SK-N-SH (cell line): Measurements from ENCODE around the gene YTHDF1. TPM values are rescaled to one million over a fixed set of nuclear protein-coding genes. Genes with fewer than 3 reads are reported as not detected.

Experiments
- CTCF ChIA-PET: fragments of 300-600, 350-600 bp; formaldehyde crosslinking; extraction: SDS; loops from one replicate; lab custom pipeline; 2021; lab: Yijun Ruan, JAX
- POLR2A ChIA-PET: fragments of 350-600 bp; sonication (Branson Sonifier 250); formaldehyde crosslinking; extraction: SDS; loops from one replicate; lab custom pipeline; 2020; ENCODE audit warnings: antibody characterized with exemption, inconsistent platforms; lab: Yijun Ruan, JAX
- DNase-seq: peaks from one replicate; pipeline ENCODE4 v3.0.0; 2012
- H2AFZ ChIP-seq: fragments of 200-600 bp; sonication (generic); 2 replicates; pipeline ENCODE4 v1.8.1; 2016; ENCODE audit warnings: antibody characterized with exemption, mild to moderate bottlenecking, low read depth
- H3F3A ChIP-seq: fragments of 200-600 bp; sonication (generic); replicated peaks from 2 replicates; pipeline ENCODE3; 2016; ENCODE audit warnings: antibody characterized with exemption, mild to moderate bottlenecking; ENCODE audit not compliant: insufficient read depth
- H3K27ac ChIP-seq, 2 experiments: fragments of 200-500 bp in 1 of 2; fragments of 200-600 bp in 1 of 2; sonication (Bioruptor generic) in 1 of 2; sonication (generic), shearing (Covaris generic) in 1 of 2; 2 replicates each; pipeline versions ENCODE4 v1.5.1 to v1.6.1; 2014 to 2016; ENCODE audit warnings: low read depth in 2 of 2, inconsistent platforms in 1 of 2, low read length in 1 of 2, mild to moderate bottlenecking in 1 of 2, mixed read lengths in 1 of 2
- H3K27me3 ChIP-seq: fragments of 200-600 bp; sonication (generic), shearing (Covaris generic); 2 replicates; pipeline ENCODE4 v1.6.1; 2016; ENCODE audit warnings: mixed run types; ENCODE audit not compliant: insufficient read depth
- H3K36me3 ChIP-seq, 2 experiments: fragments of 200-500 bp in 1 of 2; fragments of 200-600 bp in 1 of 2; sonication (Bioruptor generic) in 1 of 2; sonication (generic) in 1 of 2; replicated peaks in 1 of 2; 2 replicates each; pipeline versions ENCODE3 to v1.5.1; 2014 to 2016; ENCODE audit warnings: low read length in 1 of 2, mild to moderate bottlenecking in 1 of 2; ENCODE audit not compliant: insufficient read depth in 2 of 2, control insufficient read depth in 1 of 2
- H3K4me1 ChIP-seq, 2 experiments: fragments of 200-500 bp in 1 of 2; fragments of 200-600 bp in 1 of 2; sonication (Bioruptor generic) in 1 of 2; sonication (generic), shearing (Covaris generic) in 1 of 2; 2 replicates each; pipeline versions ENCODE4 v1.5.1 to v1.6.1; 2014 to 2016; ENCODE audit warnings: low read depth in 1 of 2, low read length in 1 of 2, mixed run types in 1 of 2; ENCODE audit not compliant: insufficient read depth in 2 of 2, control insufficient read depth in 1 of 2
- H3K4me2 ChIP-seq: fragments of 200-600 bp; sonication (generic), shearing (Covaris generic); 2 replicates; pipeline ENCODE4 v1.6.1; 2017; ENCODE audit warnings: mixed run types
- H3K4me3 ChIP-seq, 2 experiments: fragments of 200-500 bp in 1 of 2; fragments of 200-600 bp in 1 of 2; sonication (Bioruptor generic) in 1 of 2; sonication (generic), shearing (Covaris generic) in 1 of 2; 2 replicates each; pipeline versions ENCODE4 v1.5.1 to v1.8.1; 2014 to 2016; ENCODE audit warnings: low read depth in 2 of 2, inconsistent platforms in 1 of 2, low read length in 1 of 2, mild to moderate bottlenecking in 1 of 2, mixed read lengths in 1 of 2, moderate library complexity in 1 of 2
- H3K79me2 ChIP-seq: fragments of 200-600 bp; sonication (generic); 2 replicates; pipeline ENCODE4 v1.8.1; 2017; ENCODE audit warnings: mild to moderate bottlenecking; ENCODE audit not compliant: insufficient read depth
- H3K9ac ChIP-seq: fragments of 200-600 bp; sonication (generic); 2 replicates; pipeline ENCODE4 v1.6.1; 2017; ENCODE audit warnings: mixed run types
- H3K9me2 ChIP-seq: fragments of 200-600 bp; sonication (generic); 2 replicates; pipeline ENCODE4 v1.6.1; 2017; ENCODE audit warnings: mixed run types
- H3K9me3 ChIP-seq: fragments of 200-600 bp; sonication (generic); 2 replicates; pipeline ENCODE4 v1.6.1; 2017; ENCODE audit warnings: mixed run types, mild to moderate bottlenecking, moderate library complexity
- H4K20me1 ChIP-seq: fragments of 200-600 bp; sonication (generic); 2 replicates; pipeline ENCODE4 v1.6.1; 2017; ENCODE audit warnings: mild to moderate bottlenecking, mixed run types; ENCODE audit not compliant: insufficient read depth
- CTCF ChIP-seq: fragments of 200-600 bp; sonication (generic); IDR thresholded peaks from 2 replicates; pipeline ENCODE4 v1.6.1; 2017; ENCODE audit warnings: antibody characterized with exemption, mild to moderate bottlenecking, moderate library complexity
- FOXJ3 ChIP-seq: sonication (generic); formaldehyde crosslinking; IDR thresholded peaks from 2 replicates; pipeline ENCODE4 v1.5.1; 2020; ENCODE audit warnings: mild to moderate bottlenecking, missing genetic modification reagents
- GABPA ChIP-seq: IDR thresholded peaks from 2 replicates; pipeline ENCODE4 v1.4.0; 2012; ENCODE audit warnings: low read depth, mild to moderate bottlenecking
- MXI1 ChIP-seq: IDR thresholded peaks from 2 replicates; pipeline ENCODE4 v1.6.1; 2012; ENCODE audit warnings: mild to moderate bottlenecking, low read depth, low read length, improper control_type of control experiment
- POLR2AphosphoS5 ChIP-seq: IDR thresholded peaks from 2 replicates; pipeline ENCODE4 v1.6.1; 2012; ENCODE audit warnings: low read depth, low read length
- RCOR1 ChIP-seq: fragments of 150-350 bp; IDR thresholded peaks from 2 replicates; pipeline ENCODE4 v1.6.1; 2017; ENCODE audit warnings: antibody characterized with exemption, low read length
- SMC3 ChIP-seq: IDR thresholded peaks from 2 replicates; pipeline ENCODE4 v1.6.1; 2012; ENCODE audit warnings: low read depth, low read length, improper control_type of control experiment
- TAF1 ChIP-seq: IDR thresholded peaks from 2 replicates; pipeline ENCODE4 v1.6.1; 2012; ENCODE audit warnings: low read depth, mild to moderate bottlenecking, low read length, moderate library complexity, borderline replicate concordance
- TEAD4 ChIP-seq: IDR thresholded peaks from 2 replicates; pipeline ENCODE4 v1.4.0; 2012; ENCODE audit warnings: mild to moderate bottlenecking, borderline replicate concordance; ENCODE audit not compliant: insufficient read depth
- WGBS: methylation state at CpG from one replicate; pipeline ENCODE4 v1.1.6; 2017; ENCODE audit warnings: low lambda C conversion rate; 5-methylcytosine and 5-hydroxymethylcytosine counted together
- polyA plus RNA-seq, 3 experiments: library from polyadenylated mRNA; depleted of rRNA; stranded (reverse); fragments of >200 nt; gene quantifications; 2 replicates each; pipeline ENCODE4 v1.2.3, GENCODE V29; 2012
- TF ChIP-seq, protein P1 (sequence below): IDR thresholded peaks from 2 replicates; pipeline ENCODE4 v1.4.0; 2012; ENCODE audit warnings: low read depth, borderline replicate concordance
- TF ChIP-seq, protein P2 (sequence below): IDR thresholded peaks from 2 replicates; pipeline ENCODE4 v1.6.1; 2012; ENCODE audit warnings: mild to moderate bottlenecking, low read depth, low read length, moderate library complexity

Gene YTHDF1
- polyA plus RNA-seq, 1 of the 3 experiments (the other 2 are of a cell fraction): 17.0 TPM

DNA sequence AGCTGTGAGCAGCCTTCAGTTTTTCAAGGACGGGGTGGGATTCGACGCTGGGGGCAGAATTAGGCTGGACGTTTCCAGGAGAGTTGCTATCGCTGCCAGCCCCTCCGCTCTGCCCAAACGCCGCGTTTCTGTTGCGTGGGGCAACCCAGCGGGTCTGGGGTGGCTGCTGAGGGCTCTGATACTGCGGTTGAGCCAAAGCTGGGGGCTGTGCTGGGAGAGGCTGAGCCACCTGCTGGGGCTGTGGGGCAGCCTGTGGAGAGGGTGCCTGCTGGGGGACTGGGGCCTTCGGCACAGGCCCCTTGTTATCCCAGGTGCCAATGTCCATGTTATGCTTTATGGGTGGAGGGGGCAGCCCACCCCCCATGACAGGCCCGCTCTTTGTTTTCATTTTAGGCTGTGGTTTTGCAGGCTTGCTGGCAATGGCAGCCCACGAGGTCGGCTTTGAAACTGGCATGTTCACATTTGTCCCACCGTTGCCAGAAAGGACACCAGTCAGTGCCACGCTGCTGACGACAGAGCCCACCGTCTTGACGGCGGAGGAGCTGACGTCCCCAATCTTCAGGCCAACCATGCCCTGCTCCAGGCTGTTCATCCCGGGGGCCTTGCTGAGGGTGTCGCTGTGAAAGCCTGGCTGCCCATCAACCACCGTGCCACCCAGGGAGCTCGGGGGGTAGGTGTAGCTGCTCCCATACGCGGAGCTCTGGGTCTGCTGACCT lies 13.0 kb downstream of the YTHDF1 start (continued):
- TF ChIP-seq CTCF: no peak

- H3K36me3 ChIP-seq: peaks cover 16 to 54% of the 10 kb centered on the region in 2 experiments
- no peak for TF ChIP-seq RCOR1
- 89% methylated on average over 12 of the region's 17 CpGs for WGBS
Observed at GRCh38 chr20:63202021-63202420, 13.9 kb downstream of the YTHDF1 start.

GRCh38 chr20:63198606-63199005 lies 17.3 kb downstream of the YTHDF1 start:
- WGBS: 74% methylated on average over 7 of the region's 7 CpGs
- Histone ChIP-seq H2AFZ (no peak overlapping the region), H3K9me2 (no peaks in the 10 kb centered on the region), H3K4me1 (peaks cover 2 to 6% of the 10 kb centered on the region in 2 experiments; a peak in 2 of 4 replicates), H3K27me3 (no peaks in the 10 kb centered on the region), H4K20me1 (peaks cover 92% of the 10 kb centered on the region), H3K27ac (no peak overlapping the region), H3K79me2 (peaks cover 71% of the 10 kb centered on the region), H3K9me3 (no peaks in the 10 kb centered on the region), H3K4me2 (no peak overlapping the region), H3K9ac (no peak overlapping the region), H3K4me3 (no peak overlapping the region), H3K36me3 (peaks cover 21 to 45% of the 10 kb centered on the region in 2 experiments), H3F3A (no peaks in the 10 kb centered on the region)
- CTCF ChIA-PET: interaction anchor here (0.6 to 3.4 kb wide), 6 partner anchors 19 to 143 kb away, joined by 3 to 16 read pairs (median 4); no protein-coding TSS in a partner anchor
- POLR2A ChIA-PET: no interaction called here
- DNase-seq: no peak
- TF ChIP-seq, protein P1, sequence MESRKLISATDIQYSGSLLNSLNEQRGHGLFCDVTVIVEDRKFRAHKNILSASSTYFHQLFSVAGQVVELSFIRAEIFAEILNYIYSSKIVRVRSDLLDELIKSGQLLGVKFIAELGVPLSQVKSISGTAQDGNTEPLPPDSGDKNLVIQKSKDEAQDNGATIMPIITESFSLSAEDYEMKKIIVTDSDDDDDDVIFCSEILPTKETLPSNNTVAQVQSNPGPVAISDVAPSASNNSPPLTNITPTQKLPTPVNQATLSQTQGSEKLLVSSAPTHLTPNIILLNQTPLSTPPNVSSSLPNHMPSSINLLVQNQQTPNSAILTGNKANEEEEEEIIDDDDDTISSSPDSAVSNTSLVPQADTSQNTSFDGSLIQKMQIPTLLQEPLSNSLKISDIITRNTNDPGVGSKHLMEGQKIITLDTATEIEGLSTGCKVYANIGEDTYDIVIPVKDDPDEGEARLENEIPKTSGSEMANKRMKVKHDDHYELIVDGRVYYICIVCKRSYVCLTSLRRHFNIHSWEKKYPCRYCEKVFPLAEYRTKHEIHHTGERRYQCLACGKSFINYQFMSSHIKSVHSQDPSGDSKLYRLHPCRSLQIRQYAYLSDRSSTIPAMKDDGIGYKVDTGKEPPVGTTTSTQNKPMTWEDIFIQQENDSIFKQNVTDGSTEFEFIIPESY: no peak
- no peak for TF ChIP-seq RCOR1
- no peak for TF ChIP-seq TAF1
- TF ChIP-seq, protein P2, sequence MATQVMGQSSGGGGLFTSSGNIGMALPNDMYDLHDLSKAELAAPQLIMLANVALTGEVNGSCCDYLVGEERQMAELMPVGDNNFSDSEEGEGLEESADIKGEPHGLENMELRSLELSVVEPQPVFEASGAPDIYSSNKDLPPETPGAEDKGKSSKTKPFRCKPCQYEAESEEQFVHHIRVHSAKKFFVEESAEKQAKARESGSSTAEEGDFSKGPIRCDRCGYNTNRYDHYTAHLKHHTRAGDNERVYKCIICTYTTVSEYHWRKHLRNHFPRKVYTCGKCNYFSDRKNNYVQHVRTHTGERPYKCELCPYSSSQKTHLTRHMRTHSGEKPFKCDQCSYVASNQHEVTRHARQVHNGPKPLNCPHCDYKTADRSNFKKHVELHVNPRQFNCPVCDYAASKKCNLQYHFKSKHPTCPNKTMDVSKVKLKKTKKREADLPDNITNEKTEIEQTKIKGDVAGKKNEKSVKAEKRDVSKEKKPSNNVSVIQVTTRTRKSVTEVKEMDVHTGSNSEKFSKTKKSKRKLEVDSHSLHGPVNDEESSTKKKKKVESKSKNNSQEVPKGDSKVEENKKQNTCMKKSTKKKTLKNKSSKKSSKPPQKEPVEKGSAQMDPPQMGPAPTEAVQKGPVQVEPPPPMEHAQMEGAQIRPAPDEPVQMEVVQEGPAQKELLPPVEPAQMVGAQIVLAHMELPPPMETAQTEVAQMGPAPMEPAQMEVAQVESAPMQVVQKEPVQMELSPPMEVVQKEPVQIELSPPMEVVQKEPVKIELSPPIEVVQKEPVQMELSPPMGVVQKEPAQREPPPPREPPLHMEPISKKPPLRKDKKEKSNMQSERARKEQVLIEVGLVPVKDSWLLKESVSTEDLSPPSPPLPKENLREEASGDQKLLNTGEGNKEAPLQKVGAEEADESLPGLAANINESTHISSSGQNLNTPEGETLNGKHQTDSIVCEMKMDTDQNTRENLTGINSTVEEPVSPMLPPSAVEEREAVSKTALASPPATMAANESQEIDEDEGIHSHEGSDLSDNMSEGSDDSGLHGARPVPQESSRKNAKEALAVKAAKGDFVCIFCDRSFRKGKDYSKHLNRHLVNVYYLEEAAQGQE: no peak
- no peak for TF ChIP-seq GABPA
- no peak for TF ChIP-seq POLR2AphosphoS5
- no peak for TF ChIP-seq SMC3
- no peak for TF ChIP-seq FOXJ3
- no peak for TF ChIP-seq CTCF
- no peak for TF ChIP-seq TEAD4
- no peak for TF ChIP-seq MXI1

More at GRCh38 chr20:63202021-63202420, 13.9 kb downstream of the YTHDF1 start:
- no peaks in the 10 kb centered on the region for H3K9me3 ChIP-seq
- H2AFZ ChIP-seq: no peak overlapping the region
- no peak overlapping the region for H3K27ac ChIP-seq
- H3K4me3 ChIP-seq: no peak overlapping the region
- no peaks in the 10 kb centered on the region for H3F3A ChIP-seq
- H3K9me2 ChIP-seq: no peaks in the 10 kb centered on the region
- no peaks in the 10 kb centered on the region; a peak in 1 of 4 replicates for H3K4me1 ChIP-seq
- no peak overlapping the region for H3K9ac ChIP-seq
- H3K27me3 ChIP-seq: no peaks in the 10 kb centered on the region
- ChIA-PET POLR2A (no interaction called here), CTCF (interaction anchor here (1.0 to 1.2 kb wide), 2 partner anchors 19 to 21 kb away, joined by 4 to 5 read pairs; no protein-coding TSS in a partner anchor)
- DNase-seq: no peak
- peaks cover 97% of the 10 kb centered on the region for H4K20me1 ChIP-seq
- H3K79me2 ChIP-seq: peaks cover 91% of the 10 kb centered on the region
- no peak overlapping the region for H3K4me2 ChIP-seq
